Panc1 (cell line): ENCODE measurements around the gene SERTAD3. TPM values are rescaled to one million over a fixed set of nuclear protein-coding genes. Genes with fewer than 3 reads are reported as not detected.

Experiments
- ATAC-seq: fragments of 200-7000 bp; cut with Tn5 transposase; 2 replicates; pipeline ENCODE4 v1.9.1; 2020; ENCODE audit warnings: mild to moderate bottlenecking, moderate library complexity
- BruUV-seq: library from RNA; stranded (reverse); fragments of 400-500 nt; replicated peaks from 2 replicates; lab custom pipeline; 2021; lab: Mats Ljungman, UMichigan
- CTCF ChIA-PET: fragments of 300-600 bp; sonication (Branson Sonifier 250); formaldehyde crosslinking; loops from one replicate; lab custom pipeline; 2022; ENCODE audit warnings: antibody characterized with exemption; lab: Charles Lee
- POLR2A ChIA-PET: fragments of 300-600 bp; sonication (Branson Sonifier 250); formaldehyde crosslinking; loops from one replicate; lab custom pipeline; 2022; ENCODE audit warnings: antibody characterized with exemption; lab: Charles Lee
- DNase-seq: peaks from one replicate; pipeline ENCODE4 v3.0.0-alpha.2; 2010; ENCODE audit warnings: low read depth, low spot score
- H3K27ac ChIP-seq: 2 replicates; pipeline ENCODE4 v1.5.1; 2011; ENCODE audit warnings: mild to moderate bottlenecking, low read length, inconsistent platforms
- H3K27me3 ChIP-seq: fragments of 200-500 bp; sonication (Bioruptor generic); 2 replicates; pipeline ENCODE4 v1.6.0; 2014; ENCODE audit warnings: low read length, inconsistent platforms; ENCODE audit not compliant: control insufficient read depth, insufficient read depth
- H3K36me3 ChIP-seq: fragments of 200-500 bp; sonication (Bioruptor generic); 2 replicates; pipeline ENCODE4 v1.5.1; 2014; ENCODE audit warnings: inconsistent platforms, mild to moderate bottlenecking, low read length, moderate library complexity; ENCODE audit not compliant: control insufficient read depth, insufficient read depth
- H3K4me1 ChIP-seq: 2 replicates; pipeline ENCODE4 v1.5.1; 2011; ENCODE audit warnings: inconsistent platforms, mild to moderate bottlenecking, low read length, moderate library complexity; ENCODE audit not compliant: control insufficient read depth, insufficient read depth
- H3K4me3 ChIP-seq, 2 experiments: 2 replicates each; pipeline ENCODE4 v1.5.1; 2011 to 2012; ENCODE audit warnings: low read depth in 2 of 2, low read length in 2 of 2, mild to moderate bottlenecking in 2 of 2, inconsistent platforms in 1 of 2, moderate library complexity in 1 of 2
- H3K9me3 ChIP-seq: fragments of 200-500 bp; sonication (Bioruptor generic); 2 replicates; pipeline ENCODE4 v1.5.1; 2014; ENCODE audit warnings: low read depth, mild to moderate bottlenecking, inconsistent platforms, low read length, moderate library complexity; ENCODE audit not compliant: control insufficient read depth, insufficient read depth
- POLR2AphosphoS5 ChIP-seq: IDR thresholded peaks from 2 replicates; pipeline ENCODE4 v1.6.1; 2012; ENCODE audit warnings: mild to moderate bottlenecking, low read depth, low read length, moderate library complexity
- SIN3A ChIP-seq: IDR thresholded peaks from 2 replicates; pipeline ENCODE4 v1.6.1; 2012; ENCODE audit warnings: low read depth, mild to moderate bottlenecking, low read length, moderate library complexity, borderline replicate concordance; ENCODE audit not compliant: insufficient read depth
- TCF7L2 ChIP-seq: IDR thresholded peaks from 2 replicates; pipeline ENCODE4 v1.6.1; 2011; ENCODE audit warnings: mild to moderate bottlenecking, low read depth, low read length, inconsistent platforms
- in situ Hi-C: cut with HindIII; loops from 2 replicates; pipeline ENCODE4 v1.10.0; 2016; ENCODE audit warnings: low sequenced_read_pairs, low pct_unique_long_range_greater_than_20kb
- intact Hi-C: fragments of 100-400 bp; cut with micrococcal nuclease; formaldehyde crosslinking; loops from one replicate; pipeline ENCODE4 v1.10.0; 2022; ENCODE audit not compliant: unreplicated experiment
- total RNA-seq: library from RNA; stranded (reverse); gene quantifications from one replicate; pipeline ENCODE4 v1.2.1, GENCODE V29; 2021; ENCODE audit not compliant: unreplicated experiment
- TF ChIP-seq, protein P1 (sequence below): fragments of 450-650 bp; IDR thresholded peaks from 2 replicates; pipeline ENCODE4 v1.5.1; 2017; ENCODE audit warnings: mild to moderate bottlenecking
- TF ChIP-seq, protein P2 (sequence below), 2 experiments: IDR thresholded peaks; 2 replicates each; pipeline ENCODE4 v1.6.1; 2011 to 2012; ENCODE audit warnings: low read depth in 2 of 2, control low read depth in 1 of 2, low read length in 1 of 2, mild to moderate bottlenecking in 1 of 2, moderate library complexity in 1 of 2; ENCODE audit not compliant: insufficient read depth in 1 of 2

Gene SERTAD3
- total RNA-seq, 1 experiment from 2014 or later: 35.7 TPM

DNA sequence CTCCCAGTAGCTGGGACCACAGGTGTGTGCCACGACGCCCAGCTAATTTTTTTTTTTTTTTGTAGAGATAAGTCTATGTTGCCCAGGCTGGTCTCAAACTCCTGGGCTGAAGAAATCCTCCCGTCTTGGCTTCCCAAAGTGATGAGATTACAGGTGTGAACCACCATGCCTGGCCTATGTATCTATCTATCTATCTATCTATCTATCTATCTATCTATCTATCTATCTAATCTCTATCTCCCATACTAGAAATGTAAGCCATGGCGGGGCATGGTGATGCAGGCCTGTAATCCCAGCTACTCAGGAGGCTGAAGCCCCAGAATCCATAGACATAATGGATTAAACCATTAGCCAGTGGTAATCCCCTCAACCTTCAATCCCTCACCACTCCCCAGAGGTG, 6.5 kb upstream of the SERTAD3 start:
- TF ChIP-seq SIN3A (no peak), POLR2AphosphoS5 (no peak), TCF7L2 (no peak)
- TF ChIP-seq, protein P1, sequence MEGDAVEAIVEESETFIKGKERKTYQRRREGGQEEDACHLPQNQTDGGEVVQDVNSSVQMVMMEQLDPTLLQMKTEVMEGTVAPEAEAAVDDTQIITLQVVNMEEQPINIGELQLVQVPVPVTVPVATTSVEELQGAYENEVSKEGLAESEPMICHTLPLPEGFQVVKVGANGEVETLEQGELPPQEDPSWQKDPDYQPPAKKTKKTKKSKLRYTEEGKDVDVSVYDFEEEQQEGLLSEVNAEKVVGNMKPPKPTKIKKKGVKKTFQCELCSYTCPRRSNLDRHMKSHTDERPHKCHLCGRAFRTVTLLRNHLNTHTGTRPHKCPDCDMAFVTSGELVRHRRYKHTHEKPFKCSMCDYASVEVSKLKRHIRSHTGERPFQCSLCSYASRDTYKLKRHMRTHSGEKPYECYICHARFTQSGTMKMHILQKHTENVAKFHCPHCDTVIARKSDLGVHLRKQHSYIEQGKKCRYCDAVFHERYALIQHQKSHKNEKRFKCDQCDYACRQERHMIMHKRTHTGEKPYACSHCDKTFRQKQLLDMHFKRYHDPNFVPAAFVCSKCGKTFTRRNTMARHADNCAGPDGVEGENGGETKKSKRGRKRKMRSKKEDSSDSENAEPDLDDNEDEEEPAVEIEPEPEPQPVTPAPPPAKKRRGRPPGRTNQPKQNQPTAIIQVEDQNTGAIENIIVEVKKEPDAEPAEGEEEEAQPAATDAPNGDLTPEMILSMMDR: no peak
- TF ChIP-seq, protein P2, sequence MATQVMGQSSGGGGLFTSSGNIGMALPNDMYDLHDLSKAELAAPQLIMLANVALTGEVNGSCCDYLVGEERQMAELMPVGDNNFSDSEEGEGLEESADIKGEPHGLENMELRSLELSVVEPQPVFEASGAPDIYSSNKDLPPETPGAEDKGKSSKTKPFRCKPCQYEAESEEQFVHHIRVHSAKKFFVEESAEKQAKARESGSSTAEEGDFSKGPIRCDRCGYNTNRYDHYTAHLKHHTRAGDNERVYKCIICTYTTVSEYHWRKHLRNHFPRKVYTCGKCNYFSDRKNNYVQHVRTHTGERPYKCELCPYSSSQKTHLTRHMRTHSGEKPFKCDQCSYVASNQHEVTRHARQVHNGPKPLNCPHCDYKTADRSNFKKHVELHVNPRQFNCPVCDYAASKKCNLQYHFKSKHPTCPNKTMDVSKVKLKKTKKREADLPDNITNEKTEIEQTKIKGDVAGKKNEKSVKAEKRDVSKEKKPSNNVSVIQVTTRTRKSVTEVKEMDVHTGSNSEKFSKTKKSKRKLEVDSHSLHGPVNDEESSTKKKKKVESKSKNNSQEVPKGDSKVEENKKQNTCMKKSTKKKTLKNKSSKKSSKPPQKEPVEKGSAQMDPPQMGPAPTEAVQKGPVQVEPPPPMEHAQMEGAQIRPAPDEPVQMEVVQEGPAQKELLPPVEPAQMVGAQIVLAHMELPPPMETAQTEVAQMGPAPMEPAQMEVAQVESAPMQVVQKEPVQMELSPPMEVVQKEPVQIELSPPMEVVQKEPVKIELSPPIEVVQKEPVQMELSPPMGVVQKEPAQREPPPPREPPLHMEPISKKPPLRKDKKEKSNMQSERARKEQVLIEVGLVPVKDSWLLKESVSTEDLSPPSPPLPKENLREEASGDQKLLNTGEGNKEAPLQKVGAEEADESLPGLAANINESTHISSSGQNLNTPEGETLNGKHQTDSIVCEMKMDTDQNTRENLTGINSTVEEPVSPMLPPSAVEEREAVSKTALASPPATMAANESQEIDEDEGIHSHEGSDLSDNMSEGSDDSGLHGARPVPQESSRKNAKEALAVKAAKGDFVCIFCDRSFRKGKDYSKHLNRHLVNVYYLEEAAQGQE (IDR thresholded peaks at IDR 0.05; ENCODE audit: insufficient read depth in 1 of 2, low read depth in 2 of 2, low read length in 1 of 2): no peak
- BruUV-seq: no TSS peak
- H3K9me3 ChIP-seq: no peaks in the 10 kb centered on the region
- H3K36me3 ChIP-seq: no peaks in the 10 kb centered on the region
- in situ Hi-C loops (no loop called here), intact Hi-C loops (no loop called here)
- no peaks in the 10 kb centered on the region for H3K27me3 ChIP-seq
- ChIA-PET POLR2A (no interaction called here), CTCF (no interaction called here)
- no peak overlapping the region for H3K4me3 ChIP-seq
- no peak for ATAC-seq
- no peak for DNase-seq
- no peak overlapping the region for H3K27ac ChIP-seq
- H3K4me1 ChIP-seq: no peaks in the 10 kb centered on the region

DNA sequence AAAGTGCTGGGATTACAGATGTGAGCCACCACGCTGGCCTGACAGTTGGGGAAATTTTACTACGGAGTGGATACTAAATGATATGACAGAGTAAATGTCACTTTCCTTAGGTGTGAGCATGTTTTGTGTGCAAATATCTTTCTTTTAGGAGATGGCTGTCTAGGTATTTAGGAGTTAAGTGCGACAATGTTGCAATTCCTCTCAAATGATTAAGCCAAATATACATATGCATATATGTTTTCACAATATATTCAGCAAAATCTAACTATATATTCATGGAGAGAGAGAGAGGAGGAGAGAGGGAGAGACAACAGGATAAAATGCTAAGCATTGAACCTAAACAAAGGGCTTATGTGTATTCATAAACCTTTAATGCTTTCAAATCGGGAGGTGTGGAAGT, 5.4 kb upstream of the SERTAD3 start:
- no TSS peak for BruUV-seq
- Histone ChIP-seq H3K4me3 (no peak overlapping the region), H3K27ac (no peak overlapping the region), H3K4me1 (no peaks in the 10 kb centered on the region), H3K27me3 (no peaks in the 10 kb centered on the region), H3K36me3 (no peaks in the 10 kb centered on the region), H3K9me3 (no peaks in the 10 kb centered on the region)
- in situ Hi-C loops: no loop called here
- TF ChIP-seq TCF7L2: no peak
- TF ChIP-seq, protein P1: no peak
- no peak for TF ChIP-seq POLR2AphosphoS5
- TF ChIP-seq, protein P2 (IDR thresholded peaks at IDR 0.05; ENCODE audit: insufficient read depth in 1 of 2, low read depth in 2 of 2, low read length in 1 of 2): no peak
- no peak for TF ChIP-seq SIN3A
- ChIA-PET CTCF (no interaction called here), POLR2A (no interaction called here)
- DNase-seq: no peak
- intact Hi-C loops: no loop called here
- ATAC-seq: no peak
